Measurements from ENCODE around the gene ANKH. TPM values are rescaled to one million over a fixed set of nuclear protein-coding genes. Genes with fewer than 3 reads are reported as not detected.

ANKH gene
- total and polyA plus RNA-seq, 4 donors: 10.8 to 46.7 (median 17.2) TPM

DNA sequence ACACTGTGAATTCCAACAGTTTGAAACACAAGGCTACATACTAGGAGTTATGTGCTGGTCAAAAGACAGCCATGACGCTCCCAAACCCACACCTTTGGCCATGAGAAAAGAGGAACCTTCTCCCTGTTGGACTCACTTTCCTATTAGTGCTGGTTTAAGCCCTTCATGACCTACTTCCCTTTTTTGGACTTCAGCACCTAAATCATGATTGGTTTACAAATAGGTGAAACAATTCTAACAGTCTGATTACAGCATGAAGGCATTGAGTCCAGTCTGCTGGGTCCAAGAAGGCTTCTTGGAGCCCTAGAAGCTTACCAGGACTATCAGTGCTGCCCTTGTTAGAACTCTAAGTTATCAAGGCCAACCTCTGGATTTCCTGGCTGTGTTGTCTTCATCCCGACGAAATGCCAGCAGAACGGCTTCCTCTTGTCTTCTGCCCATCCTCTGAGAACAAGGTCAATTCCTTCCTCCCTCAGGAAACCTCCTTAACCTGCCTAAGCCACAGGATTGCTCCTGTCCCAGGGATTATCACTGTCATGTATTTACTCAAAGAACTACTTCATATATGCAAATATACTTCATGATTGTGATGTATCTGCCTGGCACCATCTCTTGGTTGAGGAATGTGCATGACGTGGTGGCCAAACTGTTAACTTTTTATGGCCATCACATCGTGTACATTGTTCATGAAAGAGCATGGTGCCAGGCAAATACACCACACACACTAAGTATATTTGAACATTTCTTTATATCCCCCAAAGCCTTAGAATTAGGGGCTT, 83.6 kb downstream of the ANKH start:
- DNase-seq: no peak
- 81 to 87% methylated on average over 6 of the region's 6 CpGs for WGBS, 2 donors

DNA sequence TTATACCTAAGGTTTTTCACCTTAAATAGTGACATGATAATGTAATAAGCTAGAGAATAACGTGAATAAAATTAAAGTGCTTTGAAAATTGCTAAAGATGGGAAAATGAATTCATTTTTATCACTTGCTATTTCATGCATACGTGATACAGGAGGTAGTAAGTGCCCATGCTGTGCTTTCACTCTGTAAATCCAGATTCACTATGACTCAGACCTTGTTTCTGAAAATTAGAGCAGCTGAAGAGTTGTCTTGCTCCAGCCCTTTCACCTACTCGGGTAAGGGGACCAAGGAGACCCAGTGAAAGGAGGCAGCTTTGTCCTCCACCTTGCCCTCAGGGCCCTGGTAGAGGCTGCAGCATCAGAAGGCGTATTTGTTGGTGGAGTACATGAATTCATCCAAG, 87.9 kb downstream of the ANKH start:
- H3K4me3 ChIP-seq: no peak overlapping the region
- H3K9ac ChIP-seq (ENCODE audit: insufficient read depth in 1 of 2, low read length in 2 of 2): no peak overlapping the region
- no peak overlapping the region for H3K27ac ChIP-seq (ENCODE audit: low read depth in 1 of 2, low read length in 1 of 2)
- 94 to 96% methylated on average over 4 of the region's 4 CpGs for WGBS, 2 donors
- peaks cover 0 to 8% (median 0%) of the 10 kb centered on the region in 5 donors for H3K4me1 ChIP-seq (ENCODE audit: control insufficient read depth in 5 of 5, insufficient read depth in 5 of 5, low read length in 5 of 5)
- TF ChIP-seq CTCF (IDR thresholded peaks at IDR 0.05; ENCODE audit: control extremely low read depth, extremely low read depth): no peak
- no peaks in the 10 kb centered on the region for H3K27me3 ChIP-seq (ENCODE audit: control insufficient read depth in 3 of 3, insufficient read depth in 3 of 3, low read length in 2 of 3)
- DNase-seq: no peak
- no peaks in the 10 kb centered on the region for H3K36me3 ChIP-seq (ENCODE audit: control insufficient read depth in 4 of 4, insufficient read depth in 4 of 4, low read length in 4 of 4)
- ATAC-seq (ENCODE audit: insufficient read depth, low FRiP score): no peak
- peaks cover 0 to 2% (median 0%) of the 10 kb centered on the region in 4 donors for H3K9me3 ChIP-seq (ENCODE audit: control insufficient read depth in 4 of 4, insufficient read depth in 3 of 4, low read length in 3 of 4)

More for the DNA sequence above, 83.6 kb downstream of the ANKH start:
- no peaks in the 10 kb centered on the region for H3K4me1 ChIP-seq (ENCODE audit: control insufficient read depth in 5 of 5, insufficient read depth in 5 of 5, low read length in 5 of 5)
- H3K9ac ChIP-seq (ENCODE audit: insufficient read depth in 1 of 2, low read length in 2 of 2): no peak overlapping the region
- H3K36me3 ChIP-seq (ENCODE audit: control insufficient read depth in 4 of 4, insufficient read depth in 4 of 4, low read length in 4 of 4): no peaks in the 10 kb centered on the region
- H3K27me3 ChIP-seq (ENCODE audit: control insufficient read depth in 3 of 3, insufficient read depth in 3 of 3, low read length in 2 of 3): no peaks in the 10 kb centered on the region
- no peak overlapping the region for H3K27ac ChIP-seq (ENCODE audit: low read depth in 1 of 2, low read length in 1 of 2)
- no peak for TF ChIP-seq CTCF (IDR thresholded peaks at IDR 0.05; ENCODE audit: control extremely low read depth, extremely low read depth)
- H3K9me3 ChIP-seq (ENCODE audit: control insufficient read depth in 4 of 4, insufficient read depth in 3 of 4, low read length in 3 of 4): peaks cover 0 to 2% (median 0%) of the 10 kb centered on the region in 4 donors
- no peak overlapping the region for H3K4me3 ChIP-seq
- ATAC-seq (ENCODE audit: insufficient read depth, low FRiP score): no peak

GRCh38 chr5:14782591-14782990, 89.0 kb downstream of the ANKH start:
- H3K36me3 ChIP-seq (ENCODE audit: control insufficient read depth in 4 of 4, insufficient read depth in 4 of 4, low read length in 4 of 4): no peaks in the 10 kb centered on the region
- no peak overlapping the region for H3K27ac ChIP-seq (ENCODE audit: low read depth in 1 of 2, low read length in 1 of 2)
- peaks cover 0 to 2% (median 0%) of the 10 kb centered on the region in 4 donors for H3K9me3 ChIP-seq (ENCODE audit: control insufficient read depth in 4 of 4, insufficient read depth in 3 of 4, low read length in 3 of 4)
- H3K4me1 ChIP-seq (ENCODE audit: control insufficient read depth in 5 of 5, insufficient read depth in 5 of 5, low read length in 5 of 5): peaks cover 0 to 8% (median 0%) of the 10 kb centered on the region in 5 donors
- DNase-seq: no peak
- TF ChIP-seq CTCF (IDR thresholded peaks at IDR 0.05; ENCODE audit: control extremely low read depth, extremely low read depth): no peak
- H3K27me3 ChIP-seq (ENCODE audit: control insufficient read depth in 3 of 3, insufficient read depth in 3 of 3, low read length in 2 of 3): no peaks in the 10 kb centered on the region
- H3K4me3 ChIP-seq: no peak overlapping the region
- 95 to 96% methylated on average over 5 of the region's 5 CpGs for WGBS, 2 donors
- H3K9ac ChIP-seq (ENCODE audit: insufficient read depth in 1 of 2, low read length in 2 of 2): no peak overlapping the region
- ATAC-seq (ENCODE audit: insufficient read depth, low FRiP score): no peak
